ENCODE data around the gene PTH1R.

PTH1R gene

GRCh38 chr3:46877406-46878125 lies at the start of gene PTH1R:
TSS of gene PTH1R (plus strand) at chr3:46877721. CDS start at chr3:46883560, 5,839 bp downstream.
- DNase-seq: no peak

- DNase-seq: no peak
Measured at GRCh38 chr3:46829699-46830208, 47.8 kb upstream of the PTH1R start.

- DNase-seq: no peak
Measured at GRCh38 chr3:46830801-46831200, 46.7 kb upstream of the PTH1R start.

- DNase-seq: no peak
Measured at GRCh38 chr3:46831316-46831715, 46.2 kb upstream of the PTH1R start.

- DNase-seq: no peak
Measured at GRCh38 chr3:46831841-46832240, 45.7 kb upstream of the PTH1R start.

- no peak for DNase-seq
Measured at GRCh38 chr3:46833346-46834300, 43.9 kb upstream of the PTH1R start.

- DNase-seq: no peak
Measured at GRCh38 chr3:46835054-46835453, 42.5 kb upstream of the PTH1R start.

- DNase-seq: no peak
Measured at GRCh38 chr3:46835491-46835890, 42.0 kb upstream of the PTH1R start.

GRCh38 chr3:46838301-46838700 lies 39.2 kb upstream of the PTH1R start:
- DNase-seq: no peak

- no peak for DNase-seq
Measured at GRCh38 chr3:46840491-46840890, 37.0 kb upstream of the PTH1R start.

GRCh38 chr3:46843508-46843907 lies 34.0 kb upstream of the PTH1R start:
- DNase-seq: no peak

- no peak for DNase-seq
Measured at GRCh38 chr3:46844397-46844796, 33.1 kb upstream of the PTH1R start.

GRCh38 chr3:46844881-46845312 lies 32.6 kb upstream of the PTH1R start:
- no peak for DNase-seq

GRCh38 chr3:46845397-46845859 lies 32.1 kb upstream of the PTH1R start:
- no peak for DNase-seq

GRCh38 chr3:46845860-46846623 lies 31.5 kb upstream of the PTH1R start:
- no peak for DNase-seq

- DNase-seq: no peak
Measured at GRCh38 chr3:46846624-46847542, 30.6 kb upstream of the PTH1R start.

GRCh38 chr3:46847744-46848143 lies 29.8 kb upstream of the PTH1R start:
- no peak for DNase-seq

GRCh38 chr3:46848271-46849044 lies 29.1 kb upstream of the PTH1R start:
- DNase-seq: no peak

- DNase-seq: no peak
Measured at GRCh38 chr3:46849045-46849631, 28.4 kb upstream of the PTH1R start.

GRCh38 chr3:46849686-46850467 lies 27.6 kb upstream of the PTH1R start:
- DNase-seq: no peak
